Keratinocyte (primary cell): ENCODE measurements around the gene WNT7B. TPM values are rescaled to one million over a fixed set of nuclear protein-coding genes. Genes with fewer than 3 reads are reported as not detected.

Experiments
- DNase-seq: peaks from one replicate; pipeline ENCODE4 v3.0.0-alpha.2; 2011; ENCODE audit warnings: low read depth, missing footprints, low spot score
- FAIRE-seq: peaks from 2 replicates; lab custom pipeline; 2011; peaks lifted over from hg19 to GRCh38; lab: Jason Lieb, UNC
- H2AFZ ChIP-seq: 2 replicates; pipeline ENCODE4 v1.6.0; 2012; ENCODE audit warnings: low read length, control low read depth, inconsistent platforms; ENCODE audit not compliant: control insufficient read depth
- H3K27ac ChIP-seq: 2 replicates; pipeline ENCODE4 v1.5.1; 2011; ENCODE audit warnings: low read length; ENCODE audit not compliant: control insufficient read depth, insufficient read depth
- H3K27me3 ChIP-seq: 3 replicates; pipeline ENCODE4 v1.6.0; 2011; ENCODE audit warnings: low read length; ENCODE audit not compliant: control insufficient read depth, insufficient read depth; ENCODE audit errors: extremely low read depth
- H3K36me3 ChIP-seq, 2 experiments: 2 replicates in 1 of 2; 3 replicates in 1 of 2; pipeline ENCODE4 v1.5.1; 2011; ENCODE audit warnings: low read length in 2 of 2, mild to moderate bottlenecking in 1 of 2; ENCODE audit not compliant: control insufficient read depth in 2 of 2, insufficient read depth in 2 of 2; ENCODE audit errors: extremely low read depth in 1 of 2
- H3K4me1 ChIP-seq: 3 replicates; pipeline ENCODE4 v1.5.1; 2011; ENCODE audit warnings: low read length; ENCODE audit not compliant: control insufficient read depth, insufficient read depth; ENCODE audit errors: extremely low read depth
- H3K4me2 ChIP-seq: 3 replicates; pipeline ENCODE4 v1.6.0; 2011; ENCODE audit warnings: low read depth, low read length; ENCODE audit not compliant: control insufficient read depth, insufficient read depth; ENCODE audit errors: extremely low read depth
- H3K4me3 ChIP-seq, 3 experiments: fragments of 200-600 bp in 1 of 3; sonication (generic) in 1 of 3; 2 replicates in 2 of 3; 3 replicates in 1 of 3; pipeline ENCODE4 v1.5.1; 2011 to 2016; ENCODE audit warnings: low read length in 3 of 3, mild to moderate bottlenecking in 3 of 3, control low read depth in 2 of 3, inconsistent platforms in 1 of 3, low read depth in 1 of 3, mixed read lengths in 1 of 3, mixed run types in 1 of 3, moderate library complexity in 1 of 3; ENCODE audit not compliant: control insufficient read depth in 2 of 3, insufficient read depth in 2 of 3; ENCODE audit errors: extremely low read depth in 1 of 3
- H3K79me2 ChIP-seq: 2 replicates; pipeline ENCODE4 v1.6.0; 2012; ENCODE audit warnings: low read length; ENCODE audit not compliant: control insufficient read depth, insufficient read depth
- H3K9ac ChIP-seq: 3 replicates; pipeline ENCODE4 v1.6.0; 2011; ENCODE audit warnings: low read length; ENCODE audit not compliant: control insufficient read depth, insufficient read depth; ENCODE audit errors: extremely low read depth
- H3K9me1 ChIP-seq: 3 replicates; pipeline ENCODE4 v1.6.0; 2011; ENCODE audit warnings: low read length; ENCODE audit not compliant: control insufficient read depth, insufficient read depth; ENCODE audit errors: extremely low read depth
- H3K9me3 ChIP-seq: 2 replicates; pipeline ENCODE4 v1.5.1; 2012; ENCODE audit warnings: low read depth, low read length; ENCODE audit not compliant: control insufficient read depth
- H4K20me1 ChIP-seq: 3 replicates; pipeline ENCODE4 v1.6.0; 2011; ENCODE audit warnings: low read length; ENCODE audit not compliant: control insufficient read depth, insufficient read depth; ENCODE audit errors: extremely low read depth
- EZH2 ChIP-seq: IDR thresholded peaks from one replicate; pipeline ENCODE4 v1.6.1; 2012; ENCODE audit warnings: inconsistent platforms, mild to moderate bottlenecking, low read length, moderate library complexity
- dilution Hi-C: fragments of 300-500 bp; cut with MboI; formaldehyde crosslinking; loops from one replicate; pipeline ENCODE4 v1.7.0; 2020; ENCODE audit warnings: low sequenced_read_pairs; ENCODE audit not compliant: extremely low pct_ligation_motif_present
- polyA plus RNA-seq, 5 experiments: library from polyadenylated mRNA; depleted of rRNA in 3 of 5; stranded (reverse) in 3 of 5; stranded (forward) in 1 of 5; unstranded in 1 of 5; fragments of >200 nt; gene quantifications; 1 replicate in 1 of 5; 2 replicates in 3 of 5; 3 replicates in 1 of 5; pipeline versions ENCODE4 v1.2.1 to v1.2.3, GENCODE V29; 2011 to 2012; ENCODE audit warnings: missing spikeins in 2 of 5, low read depth in 1 of 5, low replicate concordance in 1 of 5
- TF ChIP-seq, protein P1 (sequence below), 3 experiments: IDR thresholded peaks in 1 of 3; conservative IDR thresholded peaks in 1 of 3; optimal IDR thresholded peaks in 1 of 3; 2 replicates in 2 of 3; 3 replicates in 1 of 3; pipeline versions ENCODE3 to v1.5.1; 2011; ENCODE audit warnings: low read length in 3 of 3, mild to moderate bottlenecking in 3 of 3, moderate library complexity in 2 of 3, control low read depth in 1 of 3, inconsistent platforms in 1 of 3; ENCODE audit not compliant: insufficient read depth in 2 of 3; ENCODE audit errors: extremely low read depth in 1 of 3

WNT7B gene
- polyA plus RNA-seq, 1 donor (not counting 4 experiments of a cell fraction or from before 2014, with no cell fraction given): 1.7 TPM

DNA sequence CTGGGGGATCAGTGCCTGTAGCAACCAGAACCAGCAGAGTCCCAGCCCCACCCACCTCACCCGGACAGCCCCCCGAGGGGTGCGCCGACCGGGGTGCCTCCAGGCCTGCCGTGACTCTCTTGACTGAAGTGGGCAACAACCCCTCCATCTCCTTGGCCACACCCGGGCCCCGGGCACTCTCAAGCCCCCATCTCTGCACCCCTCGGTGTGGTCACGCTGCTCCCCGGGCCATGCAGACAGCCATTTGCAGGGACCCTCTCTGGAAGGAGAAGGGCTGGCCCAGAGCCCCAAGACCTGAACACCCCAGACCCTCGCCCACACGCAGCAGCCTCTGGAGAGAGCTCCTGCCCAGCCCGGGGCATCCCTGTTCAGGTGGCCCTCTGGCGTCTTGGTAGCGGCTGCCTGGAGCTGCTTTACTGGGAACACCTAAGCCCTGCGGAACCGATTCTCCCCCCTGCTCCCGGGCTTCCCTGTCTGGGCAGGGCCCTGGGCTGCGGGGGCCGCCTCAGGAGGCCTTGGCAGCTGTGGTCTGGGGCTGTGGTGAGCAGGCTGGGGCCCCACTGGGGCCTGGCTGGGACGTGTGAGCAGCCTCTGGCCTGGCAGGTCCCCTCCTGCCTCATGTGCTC is 84.9 kb downstream of the WNT7B start:
- TF ChIP-seq, protein P1, sequence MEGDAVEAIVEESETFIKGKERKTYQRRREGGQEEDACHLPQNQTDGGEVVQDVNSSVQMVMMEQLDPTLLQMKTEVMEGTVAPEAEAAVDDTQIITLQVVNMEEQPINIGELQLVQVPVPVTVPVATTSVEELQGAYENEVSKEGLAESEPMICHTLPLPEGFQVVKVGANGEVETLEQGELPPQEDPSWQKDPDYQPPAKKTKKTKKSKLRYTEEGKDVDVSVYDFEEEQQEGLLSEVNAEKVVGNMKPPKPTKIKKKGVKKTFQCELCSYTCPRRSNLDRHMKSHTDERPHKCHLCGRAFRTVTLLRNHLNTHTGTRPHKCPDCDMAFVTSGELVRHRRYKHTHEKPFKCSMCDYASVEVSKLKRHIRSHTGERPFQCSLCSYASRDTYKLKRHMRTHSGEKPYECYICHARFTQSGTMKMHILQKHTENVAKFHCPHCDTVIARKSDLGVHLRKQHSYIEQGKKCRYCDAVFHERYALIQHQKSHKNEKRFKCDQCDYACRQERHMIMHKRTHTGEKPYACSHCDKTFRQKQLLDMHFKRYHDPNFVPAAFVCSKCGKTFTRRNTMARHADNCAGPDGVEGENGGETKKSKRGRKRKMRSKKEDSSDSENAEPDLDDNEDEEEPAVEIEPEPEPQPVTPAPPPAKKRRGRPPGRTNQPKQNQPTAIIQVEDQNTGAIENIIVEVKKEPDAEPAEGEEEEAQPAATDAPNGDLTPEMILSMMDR (optimal IDR thresholded peaks at IDR 0.05 in 1 of 3, IDR thresholded peaks at IDR 0.05 in 1 of 3, conservative IDR thresholded peaks at IDR 0.05 in 1 of 3; ENCODE audit: extremely low read depth in 1 of 3, insufficient read depth in 2 of 3, low read length in 3 of 3): no peak
- no peak for TF ChIP-seq EZH2
- no peak overlapping the region for H3K4me2 ChIP-seq
- H3K27me3 ChIP-seq: peaks cover 10% of the 10 kb centered on the region
- H4K20me1 ChIP-seq: no peaks in the 10 kb centered on the region
- H3K9ac ChIP-seq: no peak overlapping the region
- no peak overlapping the region for H3K4me3 ChIP-seq
- dilution Hi-C loops: no loop called here
- DNase-seq: no peak
- H3K27ac ChIP-seq: no peak overlapping the region
- peaks cover 14% of the 10 kb centered on the region for H3K4me1 ChIP-seq
- FAIRE-seq: no peak
- no peaks in the 10 kb centered on the region for H3K79me2 ChIP-seq
- H2AFZ ChIP-seq: no peak overlapping the region
- no peaks in the 10 kb centered on the region for H3K36me3 ChIP-seq
- no peaks in the 10 kb centered on the region for H3K9me3 ChIP-seq
- no peaks in the 10 kb centered on the region for H3K9me1 ChIP-seq

DNA sequence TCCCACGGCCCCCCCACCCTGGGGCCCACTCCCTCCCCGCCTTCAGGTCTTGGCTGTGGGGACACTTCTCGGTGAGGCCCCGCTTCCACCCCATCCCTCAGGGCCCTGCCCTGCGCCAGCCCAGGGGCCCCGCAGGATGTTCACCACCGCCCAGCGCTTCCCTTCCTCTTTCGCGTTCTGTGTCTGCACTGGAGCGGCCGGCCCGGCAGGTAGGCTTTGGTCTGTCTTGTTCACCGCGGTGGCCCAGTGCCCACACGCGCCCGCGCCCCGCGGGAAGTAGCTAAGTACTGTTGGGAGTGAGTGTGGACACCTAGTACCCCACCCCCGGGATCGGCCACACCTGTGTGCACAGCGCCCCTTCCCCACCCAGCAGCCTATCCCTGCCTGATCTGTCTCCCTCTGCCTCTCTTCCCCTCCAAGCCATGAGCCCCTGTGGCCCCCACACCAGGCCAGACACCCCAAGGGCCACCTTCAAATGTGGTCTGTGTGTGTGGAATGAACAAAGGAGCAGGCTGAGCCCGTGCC is 85.4 kb downstream of the WNT7B start:
- Histone ChIP-seq H3K36me3 (no peaks in the 10 kb centered on the region), H3K4me2 (no peak overlapping the region), H3K9ac (no peak overlapping the region), H3K27ac (no peak overlapping the region), H4K20me1 (no peaks in the 10 kb centered on the region), H2AFZ (no peak overlapping the region), H3K9me1 (no peaks in the 10 kb centered on the region), H3K4me1 (peaks cover 9% of the 10 kb centered on the region), H3K27me3 (peaks cover 10% of the 10 kb centered on the region), H3K4me3 (no peak overlapping the region), H3K9me3 (no peaks in the 10 kb centered on the region), H3K79me2 (no peaks in the 10 kb centered on the region)
- FAIRE-seq: no peak
- TF ChIP-seq, protein P1 (optimal IDR thresholded peaks at IDR 0.05 in 1 of 3, IDR thresholded peaks at IDR 0.05 in 1 of 3, conservative IDR thresholded peaks at IDR 0.05 in 1 of 3; ENCODE audit: extremely low read depth in 1 of 3, insufficient read depth in 2 of 3, low read length in 3 of 3): no peak
- TF ChIP-seq EZH2: peak; percentile 40
- no peak for DNase-seq
- dilution Hi-C loops: no loop called here
